H1 (cell line): ENCODE data around the gene HDAC9. TPM values are rescaled to one million over a fixed set of nuclear protein-coding genes. Genes with fewer than 3 reads are reported as not detected.

ENCODE experiments used
- CTCF ChIA-PET: fragments of 300-600 bp; sonication (Branson Sonifier 250); formaldehyde crosslinking; loops from one replicate; lab custom pipeline; 2021; ENCODE audit not compliant: partially characterized antibody; lab: Charles Lee
- POLR2A ChIA-PET: fragments of 300-600 bp; sonication (Branson Sonifier 250); formaldehyde crosslinking; loops from one replicate; lab custom pipeline; 2021; ENCODE audit warnings: inconsistent platforms; ENCODE audit not compliant: partially characterized antibody; lab: Charles Lee
- DNase-seq, 2 experiments: peaks; one replicate each; pipeline versions ENCODE4 v3.0.0 to v3.0.0-alpha.2; 2010 to 2022; ENCODE audit warnings: low spot score in 2 of 2, low read depth in 1 of 2, mixed read lengths in 1 of 2
- FAIRE-seq: peaks from 2 replicates; lab custom pipeline; 2011; peaks lifted over from hg19 to GRCh38; lab: Jason Lieb, UNC
- H2AFZ ChIP-seq: 2 replicates; pipeline ENCODE4 v1.8.1; 2012; ENCODE audit warnings: low read length, inconsistent platforms
- H2AK5ac ChIP-seq: 2 replicates; pipeline ENCODE4 v1.6.1; 2013; ENCODE audit warnings: low read depth, low read length
- H2BK120ac ChIP-seq: replicated peaks from 2 replicates; pipeline ENCODE3; 2013; ENCODE audit warnings: low read depth, low read length, inconsistent platforms
- H2BK12ac ChIP-seq: 2 replicates; pipeline ENCODE4 v1.6.1; 2013; ENCODE audit warnings: low read depth, low read length
- H2BK15ac ChIP-seq: 2 replicates; pipeline ENCODE4 v1.6.1; 2013; ENCODE audit warnings: low read length
- H2BK20ac ChIP-seq: 2 replicates; pipeline ENCODE4 v1.6.1; 2013; ENCODE audit warnings: low read length
- H2BK5ac ChIP-seq: 2 replicates; pipeline ENCODE4 v1.6.1; 2013; ENCODE audit warnings: low read depth, low read length
- H3K14ac ChIP-seq: 2 replicates; pipeline ENCODE4 v1.6.1; 2013; ENCODE audit warnings: inconsistent platforms; ENCODE audit not compliant: insufficient read length
- H3K18ac ChIP-seq: 2 replicates; pipeline ENCODE4 v1.6.1; 2013; ENCODE audit warnings: low read length; ENCODE audit errors: extremely low read depth
- H3K23ac ChIP-seq: 2 replicates; pipeline ENCODE4 v1.6.1; 2013; ENCODE audit warnings: inconsistent platforms; ENCODE audit not compliant: insufficient read length
- H3K23me2 ChIP-seq: 2 replicates; pipeline ENCODE4 v1.6.1; 2013; ENCODE audit warnings: low read depth, low read length
- H3K27ac ChIP-seq: 2 replicates; pipeline ENCODE4 v1.6.1; 2011; ENCODE audit warnings: low read depth, low read length, inconsistent platforms
- H3K27me3 ChIP-seq, 4 experiments: replicated peaks in 1 of 4; 1 replicate in 1 of 4; 2 replicates in 3 of 4; pipeline versions ENCODE4 v1.6.1 to v1.8.1; 2011 to 2013; ENCODE audit warnings: low read length in 3 of 4, mild to moderate bottlenecking in 3 of 4, inconsistent platforms in 2 of 4, mixed read lengths in 2 of 4, moderate library complexity in 1 of 4; ENCODE audit not compliant: control insufficient read depth in 3 of 4, insufficient read depth in 3 of 4; ENCODE audit errors: extremely low read depth in 1 of 4
- H3K36me3 ChIP-seq, 4 experiments: 2 replicates each; pipeline versions ENCODE4 v1.6.1 to v1.8.1; 2011 to 2013; ENCODE audit warnings: mild to moderate bottlenecking in 4 of 4, low read length in 3 of 4, moderate library complexity in 2 of 4, control low read depth in 1 of 4, inconsistent platforms in 1 of 4; ENCODE audit not compliant: insufficient read depth in 4 of 4, control insufficient read depth in 2 of 4
- H3K4ac ChIP-seq: replicated peaks from 2 replicates; pipeline ENCODE3; 2013; ENCODE audit warnings: low read length, low read depth, mixed read lengths, inconsistent platforms; ENCODE audit not compliant: insufficient read length
- H3K4me1 ChIP-seq, 4 experiments: replicated peaks in 1 of 4; 1 replicate in 1 of 4; 2 replicates in 3 of 4; pipeline versions ENCODE4 v1.6.1 to v1.8.1; 2011 to 2013; ENCODE audit warnings: low read length in 3 of 4, inconsistent platforms in 2 of 4, mixed read lengths in 1 of 4; ENCODE audit not compliant: insufficient read depth in 4 of 4, control insufficient read depth in 3 of 4
- H3K4me2 ChIP-seq, 2 experiments: 2 replicates each; pipeline versions ENCODE4 v1.6.1 to v1.8.1; 2011 to 2013; ENCODE audit warnings: low read depth in 2 of 2, low read length in 2 of 2, control low read depth in 1 of 2, inconsistent platforms in 1 of 2, mild to moderate bottlenecking in 1 of 2; ENCODE audit not compliant: insufficient read depth in 1 of 2
- H3K4me3 ChIP-seq, 4 experiments: fragments of 200-600, 300-600 bp in 1 of 4; sonication (generic), shearing (Covaris generic), sonication (Bioruptor Twin) in 1 of 4; 2 replicates each; pipeline versions ENCODE4 v1.5.1 to v1.8.1; 2011 to 2016; ENCODE audit warnings: low read length in 4 of 4, low read depth in 3 of 4, control low read depth in 2 of 4, inconsistent platforms in 2 of 4, mild to moderate bottlenecking in 2 of 4, mixed read lengths in 1 of 4, moderate library complexity in 1 of 4; ENCODE audit not compliant: insufficient read depth in 2 of 4; ENCODE audit errors: extremely low read depth in 1 of 4
- H3K56ac ChIP-seq: replicated peaks from 2 replicates; pipeline ENCODE3; 2013; ENCODE audit warnings: low read depth, mild to moderate bottlenecking, mixed read lengths, low read length, inconsistent platforms; ENCODE audit not compliant: insufficient read length
- H3K79me1 ChIP-seq: 2 replicates; pipeline ENCODE4 v1.6.1; 2013; ENCODE audit warnings: low read depth, low read length, control low read depth
- H3K79me2 ChIP-seq, 2 experiments: 2 replicates each; pipeline versions ENCODE4 v1.6.1 to v1.8.1; 2012 to 2013; ENCODE audit warnings: low read length in 2 of 2, mild to moderate bottlenecking in 2 of 2, inconsistent platforms in 1 of 2; ENCODE audit not compliant: insufficient read depth in 2 of 2, control insufficient read depth in 1 of 2
- H3K9ac ChIP-seq, 4 experiments: replicated peaks in 1 of 4; 1 replicate in 1 of 4; 2 replicates in 3 of 4; pipeline versions ENCODE4 v1.6.1 to v1.8.1; 2011 to 2013; ENCODE audit warnings: low read depth in 3 of 4, low read length in 3 of 4, control low read depth in 2 of 4, mild to moderate bottlenecking in 2 of 4, moderate library complexity in 2 of 4, inconsistent platforms in 1 of 4; ENCODE audit errors: extremely low read depth in 1 of 4
- H3K9me3 ChIP-seq, 2 experiments: 2 replicates each; pipeline versions ENCODE4 v1.6.1 to v1.8.1; 2012 to 2013; ENCODE audit warnings: mild to moderate bottlenecking in 2 of 2, moderate library complexity in 2 of 2, control low read depth in 1 of 2, inconsistent platforms in 1 of 2, low read depth in 1 of 2, low read length in 1 of 2, mixed read lengths in 1 of 2; ENCODE audit not compliant: insufficient read depth in 2 of 2
- H4K20me1 ChIP-seq, 2 experiments: replicated peaks in 1 of 2; 2 replicates each; pipeline versions ENCODE3 to v1.8.1; 2011 to 2013; ENCODE audit warnings: inconsistent platforms in 2 of 2, low read length in 2 of 2, mild to moderate bottlenecking in 1 of 2; ENCODE audit not compliant: insufficient read depth in 2 of 2, control insufficient read depth in 1 of 2
- H4K5ac ChIP-seq: 2 replicates; pipeline ENCODE4 v1.6.1; 2013; ENCODE audit warnings: low read length, low read depth, mixed read lengths, inconsistent platforms; ENCODE audit not compliant: insufficient read length
- H4K8ac ChIP-seq: 2 replicates; pipeline ENCODE4 v1.8.0; 2013; ENCODE audit warnings: mild to moderate bottlenecking, moderate library complexity, low read length, inconsistent platforms; ENCODE audit not compliant: insufficient read depth; ENCODE audit errors: extremely low read depth
- H4K91ac ChIP-seq: replicated peaks from 2 replicates; pipeline ENCODE3; 2013; ENCODE audit warnings: low read length, mixed read lengths, inconsistent platforms; ENCODE audit not compliant: insufficient read length
- BCL11A ChIP-seq, 2 experiments: IDR thresholded peaks; one replicate each; pipeline ENCODE4 v1.6.1; 2011; ENCODE audit warnings: low read depth in 2 of 2, low read length in 2 of 2, mild to moderate bottlenecking in 2 of 2
- EZH2 ChIP-seq: fragments of 200-600 bp; sonication (generic); IDR thresholded peaks from 2 replicates; pipeline ENCODE4 v1.7.1; 2012; ENCODE audit warnings: low read depth, mild to moderate bottlenecking, moderate library complexity, low read length, inconsistent platforms; ENCODE audit not compliant: severe bottlenecking
- KDM5A ChIP-seq: fragments of 200-600 bp; IDR thresholded peaks from 2 replicates; pipeline ENCODE4 v1.7.1; 2012; ENCODE audit warnings: mild to moderate bottlenecking, low read length, inconsistent platforms, mixed read lengths
- MAFK ChIP-seq: IDR thresholded peaks from 2 replicates; pipeline ENCODE4 v1.6.1; 2012; ENCODE audit warnings: low read depth, mild to moderate bottlenecking, improper control_type of control experiment, low read length
- POLR2AphosphoS5 ChIP-seq: IDR thresholded peaks from 2 replicates; pipeline ENCODE4 v1.6.1; 2011; ENCODE audit warnings: low read depth, low read length
- SAP30 ChIP-seq: fragments of 300-600 bp; sonication (generic); IDR thresholded peaks from 2 replicates; pipeline ENCODE4 v1.7.1; 2012; ENCODE audit warnings: low read length, moderate library complexity, mild to moderate bottlenecking, inconsistent platforms; ENCODE audit not compliant: insufficient read depth, insufficient replicate concordance
- SP1 ChIP-seq: IDR thresholded peaks from 2 replicates; pipeline ENCODE4 v1.6.1; 2011; ENCODE audit warnings: low read depth, low read length
- SUZ12 ChIP-seq: fragments of 200-600 bp; sonication (generic); IDR thresholded peaks from 2 replicates; pipeline ENCODE4 v1.6.1; 2012; ENCODE audit warnings: mild to moderate bottlenecking, inconsistent platforms, low read length, moderate library complexity, mixed read lengths
- TBP ChIP-seq: IDR thresholded peaks from 2 replicates; pipeline ENCODE4 v1.6.1; 2011; ENCODE audit warnings: low read depth, low read length, improper control_type of control experiment
- WGBS, 2 experiments: shearing (Covaris generic) in 1 of 2; methylation state at CpG; one replicate each; pipeline versions ENCODE4 v1.1.6 to v1.1.7; 2013 to 2015; ENCODE audit warnings: low lambda C conversion rate in 2 of 2, mixed read lengths in 2 of 2, inconsistent platforms in 1 of 2, low coverage in 1 of 2, missing lambda C conversion rate in 1 of 2; ENCODE audit not compliant: insufficient replicate concordance in 2 of 2, insufficient coverage in 1 of 2, insufficient read length in 1 of 2; ENCODE audit errors: extremely low coverage in 1 of 2, missing lambda C conversion rate in 1 of 2; 5-methylcytosine and 5-hydroxymethylcytosine counted together
- polyA plus RNA-seq, 7 experiments: library from polyadenylated mRNA; depleted of rRNA in 3 of 7; stranded (reverse) in 5 of 7; unstranded in 2 of 7; fragments of >200 nt in 5 of 7; fragments of 200-250 nt in 2 of 7; gene quantifications; 1 replicate in 5 of 7; 2 replicates in 1 of 7; 4 replicates in 1 of 7; pipeline versions ENCODE4 v1.2.1 to v1.2.3, GENCODE V29; 2011 to 2013; ENCODE audit warnings: missing spikeins in 2 of 7, mixed read lengths in 2 of 7
- total RNA-seq: library from RNA; stranded (reverse); fragmentation: NEBNext Ultra II Directional; extraction: Animal tissue kit (Norgen Biotek cat#: 25700); gene quantifications from 2 replicates; pipeline ENCODE4 v1.2.1, GENCODE V29; 2021

The HDAC9 gene
- total and polyA plus RNA-seq, 2 of the 8 experiments (the other 6 are each of a cell fraction or from before 2014, with no cell fraction given): 9.5 to 13.1 TPM

DNA sequence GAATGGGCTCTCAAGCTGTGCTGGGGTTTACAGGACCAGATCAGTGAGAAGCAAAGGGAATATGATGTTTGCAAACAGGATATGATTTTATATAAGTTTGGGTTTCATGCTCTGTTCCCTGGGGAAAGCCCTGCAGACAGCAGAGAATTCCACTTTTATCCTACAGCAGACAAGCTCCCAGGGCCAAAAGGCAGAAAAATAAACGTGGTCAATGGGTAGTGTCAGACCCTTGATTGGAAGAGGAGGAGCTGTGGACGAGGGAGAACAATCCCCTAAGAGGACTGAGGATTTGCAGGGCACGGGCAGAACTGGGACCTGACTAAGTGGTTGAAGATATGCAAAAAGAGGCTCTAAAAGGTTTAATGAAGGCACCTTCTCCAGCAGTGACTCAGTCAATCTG lies 275.3 kb downstream of the HDAC9 start:
- H3K18ac ChIP-seq: no peak overlapping the region
- ChIA-PET CTCF (interaction anchor here (1.0 to 1.2 kb wide), 4 partner anchors 11 to 451 kb away, joined by 3 read pairs; no protein-coding TSS in a partner anchor), POLR2A (no interaction called here)
- H2BK5ac ChIP-seq: no peak overlapping the region
- H3K56ac ChIP-seq: no peak overlapping the region
- H3K23me2 ChIP-seq: no peaks in the 10 kb centered on the region
- DNase-seq (no peak), FAIRE-seq (no peak)
- H2AFZ ChIP-seq: 0 out of 2 replicates have a peak overlapping the region, but pooled peaks have one; percentile 25
- H3K4me1 ChIP-seq: peaks cover 0 to 4% (median 0%) of the 10 kb centered on the region in 4 experiments; a peak in 1 of 7 replicates
- H2BK120ac ChIP-seq: no peak overlapping the region
- no peaks in the 10 kb centered on the region for H3K79me1 ChIP-seq
- no peak overlapping the region for H3K4me2 ChIP-seq
- no peaks in the 10 kb centered on the region for H3K79me2 ChIP-seq
- H3K9ac ChIP-seq: no peak overlapping the region
- no peak overlapping the region for H2BK15ac ChIP-seq
- H2AK5ac ChIP-seq: no peak overlapping the region
- H3K9me3 ChIP-seq: no peaks in the 10 kb centered on the region
- no peak overlapping the region for H3K4me3 ChIP-seq
- no peak overlapping the region for H3K23ac ChIP-seq
- H4K91ac ChIP-seq: no peak overlapping the region
- no peak overlapping the region for H2BK12ac ChIP-seq
- no peak overlapping the region for H3K14ac ChIP-seq
- no peaks in the 10 kb centered on the region for H3K36me3 ChIP-seq
- no peaks in the 10 kb centered on the region for H3K27me3 ChIP-seq
- H3K4ac ChIP-seq: no peak overlapping the region
- no peak overlapping the region for H4K8ac ChIP-seq
- H2BK20ac ChIP-seq: no peak overlapping the region
- no peak overlapping the region for H4K5ac ChIP-seq
- no peaks in the 10 kb centered on the region for H4K20me1 ChIP-seq
- H3K27ac ChIP-seq: no peak overlapping the region
- WGBS, 2 experiments: 67% methylated on average over 3 of the region's 3 CpGs; no CpG with 5 or more reads in 1 of the 2 experiments
- TF ChIP-seq SUZ12 (no peak), SP1 (no peak), EZH2 (no peak), KDM5A (no peak), SAP30 (no peak), BCL11A (IDR thresholded peaks at IDR 0.05; ENCODE audit: low read depth in 2 of 2, low read length in 2 of 2) (no peak), TBP (no peak), POLR2AphosphoS5 (no peak), MAFK (no peak)
